K562 (cell line): ENCODE measurements around the gene SLC45A3. TPM values are rescaled to one million over a fixed set of nuclear protein-coding genes. Genes with fewer than 3 reads are reported as not detected.

ENCODE experiments used
- FOXP1 ChIP-seq: sonication (generic); formaldehyde crosslinking; IDR thresholded peaks from 2 replicates; pipeline ENCODE4 v1.8.0; 2022; ENCODE audit warnings: mild to moderate bottlenecking, missing genetic modification reagents
- HEY1 ChIP-seq: fragments of 250-450 bp; sonication (Bioruptor Pico); IDR thresholded peaks from 2 replicates; pipeline ENCODE4 v1.5.0; 2020; ENCODE audit warnings: mild to moderate bottlenecking, moderate library complexity, borderline replicate concordance
- MAFK ChIP-seq: IDR thresholded peaks from 2 replicates; pipeline ENCODE4 v1.6.1; 2011; ENCODE audit warnings: low read length, improper control_type of control experiment
- NR2C1 ChIP-seq, 2 experiments: fragments of 450-650 bp; IDR thresholded peaks; 2 replicates each; pipeline ENCODE4 v1.6.1; 2017; ENCODE audit warnings: mild to moderate bottlenecking in 2 of 2, antibody characterized with exemption in 1 of 2, inconsistent platforms in 1 of 2, missing compliant biosample characterization in 1 of 2, missing genetic modification characterization in 1 of 2
- RAD51 ChIP-seq: fragments of 450-650 bp; IDR thresholded peaks from 2 replicates; pipeline ENCODE4 v1.7.1; 2016; ENCODE audit warnings: low read depth, mild to moderate bottlenecking, borderline replicate concordance
- RREB1 ChIP-seq: fragments of 250-450 bp; sonication (Bioruptor Pico); IDR thresholded peaks from 2 replicates; pipeline ENCODE4 v1.4.0; 2020
- SETDB1 ChIP-seq: IDR thresholded peaks from one replicate; pipeline ENCODE4 v1.6.1; 2012; ENCODE audit warnings: low read length, control low read depth, inconsistent platforms
- ZBTB1 ChIP-seq: sonication (generic); formaldehyde crosslinking; IDR thresholded peaks from 2 replicates; pipeline ENCODE4 v1.8.1; 2023; ENCODE audit warnings: missing genetic modification reagents, low read depth, mild to moderate bottlenecking, borderline replicate concordance
- ZBTB17 ChIP-seq: fragments of 450-650 bp; formaldehyde crosslinking; IDR thresholded peaks from 2 replicates; pipeline ENCODE4 v1.4.0; 2020; ENCODE audit warnings: mild to moderate bottlenecking
- ZBTB43 ChIP-seq: sonication (generic); formaldehyde crosslinking; IDR thresholded peaks from 2 replicates; pipeline ENCODE4 v1.8.0; 2023; ENCODE audit warnings: mild to moderate bottlenecking, missing genetic modification reagents
- ZNF311 ChIP-seq: fragments of 250-450 bp; sonication (Bioruptor Pico); IDR thresholded peaks from 2 replicates; pipeline ENCODE4 v1.4.0; 2020; ENCODE audit warnings: mild to moderate bottlenecking, moderate library complexity
- ZNF609 ChIP-seq: sonication (generic); formaldehyde crosslinking; IDR thresholded peaks from 2 replicates; pipeline ENCODE4 v1.8.1; 2023; ENCODE audit warnings: missing genetic modification reagents, mild to moderate bottlenecking, borderline replicate concordance
- ZNF717 ChIP-seq: fragments of 250-450 bp; sonication (Bioruptor Pico); IDR thresholded peaks from 2 replicates; pipeline ENCODE4 v1.5.0; 2021
- polyA plus RNA-seq, 8 experiments: library from polyadenylated mRNA; depleted of rRNA in 4 of 8; stranded (reverse) in 5 of 8; unstranded in 3 of 8; fragments of >200 nt; fragmentation: Nextera tagmentation in 2 of 8; fragmentation: Illumina TruSeq in 1 of 8; extraction: Ambion mirVana in 2 of 8; extraction: Trizol in 1 of 8; gene quantifications; 2 replicates each; pipeline versions ENCODE4 v1.2.1 to v1.2.3, GENCODE V29; 2011 to 2014; ENCODE audit warnings: inconsistent platforms in 1 of 8, missing spikeins in 1 of 8
- total RNA-seq, 7 experiments: library from RNA; depleted of rRNA in 6 of 7; stranded (reverse); fragments of >200 nt in 6 of 7; fragmentation: Illumina TruSeq in 2 of 7; extraction: Trizol in 2 of 7; gene quantifications; 2 replicates each; pipeline versions ENCODE4 v1.2.1 to v1.2.3, GENCODE V29; 2011 to 2021; ENCODE audit warnings: low replicate concordance in 1 of 7

Gene SLC45A3
- total and polyA plus RNA-seq, 9 of the 15 experiments (the other 6 are each of a cell fraction or from before 2014, with no cell fraction given) = 0.06 to 3.3 (median 1.3) TPM

GRCh38 chr1:205678286-205679111 lies 1.8 kb downstream of the SLC45A3 start (continued):
- peak; percentile 30; the same call in 1 of the 2 replicates for TF ChIP-seq NR2C1 (IDR thresholded peaks at IDR 0.05)
- peak; percentile 68 for TF ChIP-seq NR2C1 (tag; IDR thresholded peaks at IDR 0.05)
- TF ChIP-seq ZBTB17 (CRISPR knock-in tag) = no peak
- TF ChIP-seq ZBTB43 (CRISPR knock-in tag) = no peak; the same call in 1 of the 2 replicates
- 0 out of 2 replicates have a peak, but pooled peaks have one; percentile 57 for TF ChIP-seq ZNF609
- peak; percentile 76; the same call in 1 of the 2 replicates for TF ChIP-seq FOXP1 (CRISPR knock-in tag)
- no peak for TF ChIP-seq ZNF717
- no peak for TF ChIP-seq SETDB1
- peak; percentile 76; the same call in 1 of the 2 replicates for TF ChIP-seq HEY1 (CRISPR knock-in tag)
- no peak; the same call in 1 of the 2 replicates for TF ChIP-seq ZBTB1 (CRISPR knock-in tag)
- no peak for TF ChIP-seq ZNF311 (CRISPR knock-in tag)
- TF ChIP-seq RREB1 (CRISPR knock-in tag) = no peak
- peak; percentile 37; the same call in 1 of the 2 replicates for TF ChIP-seq RAD51
- peak; percentile 98 for TF ChIP-seq MAFK
